DOHH2 (cell line): Measurements from ENCODE around the gene HDLBP.

Experiments
- EZH2phosphoT487 ChIP-seq: fragments of 200-600 bp; sonication (generic); IDR thresholded peaks from 2 replicates; pipeline ENCODE4 v1.6.1; 2017; ENCODE audit warnings: borderline replicate concordance, mild to moderate bottlenecking, antibody characterized with exemption, low read length, moderate library complexity, mixed read lengths
- TF ChIP-seq, protein P1 (sequence below): fragments of 200-600 bp; sonication (generic); IDR thresholded peaks from one replicate; pipeline ENCODE4 v1.5.1; 2014; ENCODE audit warnings: antibody characterized with exemption, mild to moderate bottlenecking, low read depth, low read length; ENCODE audit not compliant: poor library complexity, severe bottlenecking

GRCh38 chr2:241216211-241216761 lies 99.2 kb downstream of the HDLBP start:
- TF ChIP-seq, protein P1, sequence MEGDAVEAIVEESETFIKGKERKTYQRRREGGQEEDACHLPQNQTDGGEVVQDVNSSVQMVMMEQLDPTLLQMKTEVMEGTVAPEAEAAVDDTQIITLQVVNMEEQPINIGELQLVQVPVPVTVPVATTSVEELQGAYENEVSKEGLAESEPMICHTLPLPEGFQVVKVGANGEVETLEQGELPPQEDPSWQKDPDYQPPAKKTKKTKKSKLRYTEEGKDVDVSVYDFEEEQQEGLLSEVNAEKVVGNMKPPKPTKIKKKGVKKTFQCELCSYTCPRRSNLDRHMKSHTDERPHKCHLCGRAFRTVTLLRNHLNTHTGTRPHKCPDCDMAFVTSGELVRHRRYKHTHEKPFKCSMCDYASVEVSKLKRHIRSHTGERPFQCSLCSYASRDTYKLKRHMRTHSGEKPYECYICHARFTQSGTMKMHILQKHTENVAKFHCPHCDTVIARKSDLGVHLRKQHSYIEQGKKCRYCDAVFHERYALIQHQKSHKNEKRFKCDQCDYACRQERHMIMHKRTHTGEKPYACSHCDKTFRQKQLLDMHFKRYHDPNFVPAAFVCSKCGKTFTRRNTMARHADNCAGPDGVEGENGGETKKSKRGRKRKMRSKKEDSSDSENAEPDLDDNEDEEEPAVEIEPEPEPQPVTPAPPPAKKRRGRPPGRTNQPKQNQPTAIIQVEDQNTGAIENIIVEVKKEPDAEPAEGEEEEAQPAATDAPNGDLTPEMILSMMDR = no peak
- no peak for TF ChIP-seq EZH2phosphoT487
